ENCODE measurements around the gene TBC1D21.

GRCh38 chr15:73889762-73890124 is 16.4 kb downstream of the TBC1D21 start:
- TF ChIP-seq POLR2A (IDR thresholded peaks at IDR 0.05) (no peak), CTCF (IDR thresholded peaks at IDR 0.05 in 4 of 5, conservative IDR thresholded peaks at IDR 0.05 in 1 of 5) (no peak)

Data from gastrocnemius medialis (tissue), 4 donors.